ENCODE measurements around the gene VSTM2B. TPM values are rescaled to one million over a fixed set of nuclear protein-coding genes. Genes with fewer than 3 reads are reported as not detected.

The VSTM2B gene
- polyA plus RNA-seq, 6 donors from 2014 or later, result not detected

GRCh38 chr19:29524201-29524911 lies 1.4 kb upstream of the VSTM2B start:
- H3K4me3 Mint-ChIP-seq, result peak overlapping the region in 5 of 8 donors; percentile 53 to 71 (median 62)
- peaks cover 12 to 29% (median 18%) of the 10 kb centered on the region in 3 donors for H3K4me1 Mint-ChIP-seq
- no peak overlapping the region for H3K27ac Mint-ChIP-seq
- H3K27me3 Mint-ChIP-seq, result peaks cover 45 to 77% (median 69%) of the 10 kb centered on the region in 3 donors
- peaks cover 0 to 14% of the 10 kb centered on the region in 2 donors for H3K36me3 Mint-ChIP-seq
- peaks cover 0 to 6% (median 2%) of the 10 kb centered on the region in 7 donors for H3K9me3 Mint-ChIP-seq
- DNase-seq (no peak), ATAC-seq (ENCODE audit: low read depth in 2 of 2) (no peak)

- Mint-ChIP-seq H3K4me3 (peak overlapping the region in 6 of 8 donors; percentile 20 to 71 (median 62)), H3K4me1 (peaks cover 14 to 31% (median 22%) of the 10 kb centered on the region in 3 donors), H3K27ac (peak overlapping the region in 1 of 6 donors; percentile 66), H3K36me3 (peaks cover 0 to 16% of the 10 kb centered on the region in 2 donors), H3K9me3 (peaks cover 0 to 6% (median 2%) of the 10 kb centered on the region in 7 donors), H3K27me3 (peaks cover 46 to 74% (median 66%) of the 10 kb centered on the region in 3 donors)
- ATAC-seq (ENCODE audit: low read depth in 2 of 2) (no peak), DNase-seq (no peak)
Observed at GRCh38 chr19:29524912-29525831, 622 bp upstream of the VSTM2B start.

- no peak overlapping the region for H3K27ac Mint-ChIP-seq
- H3K27me3 Mint-ChIP-seq, result peaks cover 42 to 76% (median 68%) of the 10 kb centered on the region in 3 donors
- H3K36me3 Mint-ChIP-seq, result peaks cover 0 to 16% of the 10 kb centered on the region in 2 donors
- DNase-seq (no peak), ATAC-seq (ENCODE audit: low read depth in 2 of 2) (no peak)
- peaks cover 17 to 36% (median 27%) of the 10 kb centered on the region in 3 donors for H3K4me1 Mint-ChIP-seq
- peaks cover 0 to 8% (median 2%) of the 10 kb centered on the region in 7 donors for H3K9me3 Mint-ChIP-seq
- peak overlapping the region in 4 of 8 donors; percentile 12 to 83 (median 61) for H3K4me3 Mint-ChIP-seq
Observed at GRCh38 chr19:29526730-29527499, 1.1 kb downstream of the VSTM2B start.

- H3K4me1 Mint-ChIP-seq, result peaks cover 17 to 36% (median 27%) of the 10 kb centered on the region in 3 donors
- peaks cover 0 to 15% (median 2%) of the 10 kb centered on the region in 7 donors for H3K9me3 Mint-ChIP-seq
- no peak for ATAC-seq (ENCODE audit: low read depth in 2 of 2)
- no peak for DNase-seq
- peak overlapping the region in 6 of 8 donors; percentile 16 to 79 (median 54) for H3K4me3 Mint-ChIP-seq
- H3K27ac Mint-ChIP-seq, result no peak overlapping the region
- peaks cover 0 to 16% of the 10 kb centered on the region in 2 donors for H3K36me3 Mint-ChIP-seq
- H3K27me3 Mint-ChIP-seq, result peaks cover 46 to 81% (median 75%) of the 10 kb centered on the region in 3 donors
Observed at GRCh38 chr19:29527500-29528328, 1.9 kb downstream of the VSTM2B start.

- Mint-ChIP-seq H3K27me3 (peaks cover 40 to 79% (median 70%) of the 10 kb centered on the region in 3 donors), H3K4me3 (peak overlapping the region in 6 of 8 donors; percentile 8 to 66 (median 50)), H3K27ac (peak overlapping the region in 1 of 6 donors; percentile 87), H3K9me3 (peaks cover 0 to 13% (median 2%) of the 10 kb centered on the region in 7 donors), H3K4me1 (peaks cover 17 to 36% (median 27%) of the 10 kb centered on the region in 3 donors), H3K36me3 (peaks cover 0 to 11% of the 10 kb centered on the region in 2 donors)
- DNase-seq (no peak), ATAC-seq (ENCODE audit: low read depth in 2 of 2) (peak in 1 of 2 donors; percentile 25)
Observed at GRCh38 chr19:29528350-29528945, 2.7 kb downstream of the VSTM2B start.

GRCh38 chr19:29528946-29529645 lies 3.3 kb downstream of the VSTM2B start:
- H3K4me1 Mint-ChIP-seq, result peaks cover 17 to 36% (median 27%) of the 10 kb centered on the region in 3 donors
- DNase-seq (no peak), ATAC-seq (ENCODE audit: low read depth in 2 of 2) (no peak)
- H3K27me3 Mint-ChIP-seq, result peaks cover 37 to 79% (median 70%) of the 10 kb centered on the region in 3 donors
- H3K4me3 Mint-ChIP-seq, result peak overlapping the region in 6 of 8 donors; percentile 15 to 69 (median 48)
- peaks cover 0 to 10% (median 0%) of the 10 kb centered on the region in 7 donors for H3K9me3 Mint-ChIP-seq
- peaks cover 0 to 8% of the 10 kb centered on the region in 2 donors for H3K36me3 Mint-ChIP-seq
- peak overlapping the region in 1 of 6 donors; percentile 19 for H3K27ac Mint-ChIP-seq

- Mint-ChIP-seq H3K4me1 (peaks cover 17 to 28% (median 26%) of the 10 kb centered on the region in 3 donors), H3K27me3 (peaks cover 33 to 79% (median 64%) of the 10 kb centered on the region in 3 donors), H3K36me3 (peaks cover 0 to 8% of the 10 kb centered on the region in 2 donors), H3K9me3 (peaks cover 0 to 10% (median 0%) of the 10 kb centered on the region in 7 donors), H3K4me3 (peak overlapping the region in 4 of 8 donors; percentile 47 to 75 (median 68)), H3K27ac (peak overlapping the region in 1 of 6 donors; percentile 76)
- no peak for ATAC-seq (ENCODE audit: low read depth in 2 of 2)
- no peak for DNase-seq
Observed at GRCh38 chr19:29529646-29530539, 4.1 kb downstream of the VSTM2B start.

- peaks cover 17 to 25% (median 24%) of the 10 kb centered on the region in 3 donors for H3K4me1 Mint-ChIP-seq
- ATAC-seq (ENCODE audit: low read depth in 2 of 2), result no peak
- peak overlapping the region in 1 of 6 donors; percentile 76 for H3K27ac Mint-ChIP-seq
- H3K9me3 Mint-ChIP-seq, result peaks cover 0 to 10% (median 0%) of the 10 kb centered on the region in 7 donors
- H3K36me3 Mint-ChIP-seq, result peaks cover 0 to 8% of the 10 kb centered on the region in 2 donors
- peak overlapping the region in 3 of 8 donors; percentile 25 to 75 (median 45) for H3K4me3 Mint-ChIP-seq
- peaks cover 32 to 72% (median 64%) of the 10 kb centered on the region in 3 donors for H3K27me3 Mint-ChIP-seq
- DNase-seq, result no peak
Observed at GRCh38 chr19:29530540-29531457, 5.0 kb downstream of the VSTM2B start.

- Mint-ChIP-seq H3K4me1 (peaks cover 17 to 25% (median 24%) of the 10 kb centered on the region in 3 donors), H3K27ac (no peak overlapping the region), H3K9me3 (peaks cover 0 to 10% (median 0%) of the 10 kb centered on the region in 7 donors), H3K27me3 (peaks cover 32 to 72% (median 64%) of the 10 kb centered on the region in 3 donors), H3K4me3 (peak overlapping the region in 2 of 8 donors; percentile 31 to 45), H3K36me3 (peaks cover 0 to 8% of the 10 kb centered on the region in 2 donors)
- DNase-seq, result no peak
- ATAC-seq (ENCODE audit: low read depth in 2 of 2), result no peak
Observed at GRCh38 chr19:29531458-29532025, 5.7 kb downstream of the VSTM2B start.

Measured in naive B cell (primary cell).